GM10266 (cell line): Measurements from ENCODE around the gene NES.

Experiments
- DNase-seq: peaks from one replicate; pipeline ENCODE4 v3.0.0; 2012; ENCODE audit errors: extremely low spot score
- CTCF ChIP-seq: IDR thresholded peaks from 2 replicates; pipeline ENCODE4 v1.5.1; 2012; ENCODE audit warnings: mild to moderate bottlenecking, low read depth; ENCODE audit not compliant: control insufficient read depth, insufficient read depth; ENCODE audit errors: missing control alignments

The NES gene

DNA sequence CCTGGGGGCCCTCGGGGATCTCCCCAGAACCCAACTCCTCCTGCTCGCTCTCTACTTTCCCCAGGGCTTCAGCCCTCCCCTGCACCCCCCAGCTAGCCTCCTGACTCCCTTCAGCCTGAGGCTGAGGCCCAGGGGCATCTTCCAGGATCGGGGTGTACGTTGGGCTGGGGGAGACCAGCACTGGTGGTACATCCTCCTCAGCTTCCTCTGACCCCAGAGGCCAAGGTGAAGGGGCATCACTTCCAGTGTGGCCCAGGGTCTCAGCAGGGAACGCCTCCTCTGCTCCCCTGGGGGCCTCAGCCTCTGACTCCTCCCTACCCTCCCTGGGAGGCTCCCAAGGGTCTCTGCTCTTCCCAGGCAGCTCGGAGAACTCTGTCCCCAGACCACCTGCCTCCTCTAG is 6.8 kb downstream of the NES start:
- no peak for TF ChIP-seq CTCF
- DNase-seq, result no peak

DNA sequence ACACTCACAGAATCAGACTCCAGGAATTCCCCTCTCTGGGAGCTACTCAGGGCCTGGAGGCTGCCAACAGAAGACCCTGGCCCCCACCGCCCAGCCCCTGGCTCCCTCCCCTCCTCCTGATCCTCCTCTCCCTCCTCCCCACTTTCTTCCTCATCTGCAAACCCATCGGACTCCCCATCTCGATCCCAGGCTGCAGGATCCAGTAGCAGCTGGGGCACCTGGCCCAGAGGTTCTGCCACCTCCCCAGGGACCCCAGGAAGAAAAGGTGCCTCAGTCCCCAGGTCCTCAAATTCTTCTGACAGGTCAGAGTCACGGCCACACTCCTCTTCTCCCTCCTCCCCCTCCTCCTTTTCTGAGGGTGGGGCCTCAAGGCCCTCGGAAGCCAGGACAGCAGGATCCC is 7.4 kb downstream of the NES start:
- TF ChIP-seq CTCF, result no peak
- no peak for DNase-seq

- DNase-seq, result no peak
- no peak for TF ChIP-seq CTCF
These were observed 8.2 kb downstream of the NES start for GRCh38 chr1:156668801-156669637.

DNA sequence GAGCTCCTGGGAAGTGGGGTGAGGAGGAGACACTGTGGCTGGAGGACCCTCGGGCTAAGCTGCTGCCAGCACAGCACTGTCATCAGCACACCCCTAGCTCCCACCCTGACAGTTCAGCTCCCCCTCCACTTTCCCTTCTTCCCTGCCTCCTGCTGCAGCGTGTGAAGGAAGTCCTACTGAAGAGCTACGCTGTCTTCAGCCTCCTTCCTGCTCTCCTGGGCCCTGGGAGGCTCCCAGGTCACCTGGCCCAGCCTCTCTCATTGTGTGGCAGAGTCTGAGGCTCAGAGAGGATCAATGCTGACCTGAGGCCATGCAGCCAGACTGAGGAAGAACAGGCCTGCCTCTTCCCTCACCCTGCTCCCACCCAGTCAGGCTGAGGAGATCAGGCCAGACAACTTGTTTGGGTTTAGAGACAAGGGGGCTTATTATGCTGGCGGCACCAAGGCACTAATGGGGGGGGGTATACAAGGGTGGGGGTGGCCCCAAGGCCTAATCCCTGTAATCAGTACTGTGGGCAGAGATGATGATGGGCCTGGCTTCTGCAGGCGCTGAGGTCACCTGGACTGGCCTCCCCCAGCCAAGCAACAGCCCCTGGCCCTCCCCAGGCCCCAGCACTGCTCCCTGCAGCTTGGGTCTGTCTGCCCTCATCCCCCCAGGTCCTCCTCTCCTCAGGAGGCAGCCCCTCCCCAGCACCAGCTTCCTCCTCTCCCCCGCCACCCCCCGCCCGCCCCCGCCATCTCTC is 9.1 kb downstream of the NES start:
- no peak for TF ChIP-seq CTCF

DNA sequence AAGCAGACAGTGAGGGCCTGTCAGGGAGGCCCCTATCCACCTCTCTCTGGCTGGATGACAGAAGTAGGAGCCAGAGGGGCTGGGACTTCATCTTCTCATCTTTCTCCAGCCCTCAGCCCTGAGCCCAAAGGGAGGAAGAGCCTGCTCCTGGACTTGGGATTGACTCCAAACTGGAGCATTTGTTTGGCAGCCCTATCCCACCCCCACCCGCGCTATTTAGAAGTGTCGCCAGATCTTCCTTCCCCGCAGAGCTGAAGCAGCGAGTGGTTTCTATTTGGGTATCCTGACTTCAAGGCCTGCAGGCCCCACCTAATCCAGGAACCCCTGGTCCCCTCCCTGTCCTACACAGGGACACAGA is 9.6 kb downstream of the NES start:
- TF ChIP-seq CTCF, result no peak
- DNase-seq, result no peak

More for the DNA sequence above, 9.1 kb downstream of the NES start:
- DNase-seq, result no peak

- TF ChIP-seq CTCF, result no peak
- no peak for DNase-seq
These were observed 10.2 kb downstream of the NES start for GRCh38 chr1:156666862-156667609.
